C4-2B (cell line): ENCODE data around the gene TLR1.

Experiments
- CTCF ChIP-seq: fragments of 450-650 bp; conservative IDR thresholded peaks from 2 replicates; pipeline ENCODE4 v1.5.1; 2017; ENCODE audit warnings: mild to moderate bottlenecking
- ZFX ChIP-seq: fragments of 450-650 bp; IDR thresholded peaks from 2 replicates; pipeline ENCODE4 v1.6.1; 2017

- TF ChIP-seq CTCF (no peak), ZFX (no peak)
These were observed 30.0 kb upstream of the TLR1 start for GRCh38 chr4:38834570-38834969.
